GM19328 (cell line): ENCODE results near the gene CCDC61.

ENCODE experiments used
- ATAC-seq: cut with Tn5 transposase; IDR thresholded peaks from one replicate; pipeline ENCODE4 v1.9.1; 2021; ENCODE audit warnings: mild to moderate bottlenecking, moderate library complexity; ENCODE audit not compliant: unreplicated experiment

Gene CCDC61

GRCh38 chr19:45973553-45974338, 21.5 kb upstream of the CCDC61 start, which contains the start of gene NOVA2:
TSS of gene NOVA2 (minus strand) at chr19:45973865. CDS start at chr19:45973351, 514 bp downstream.
- no peak for ATAC-seq

GRCh38 chr19:45975306-45976070, 19.8 kb upstream of the CCDC61 start:
- ATAC-seq = no peak

- ATAC-seq = no peak
These were observed 19.1 kb upstream of the CCDC61 start for GRCh38 chr19:45976178-45976577.

- no peak for ATAC-seq
These were observed 17.1 kb upstream of the CCDC61 start for GRCh38 chr19:45978156-45978555.

GRCh38 chr19:45981350-45981749, 13.9 kb upstream of the CCDC61 start:
- ATAC-seq = no peak

GRCh38 chr19:45985321-45985720, 9.9 kb upstream of the CCDC61 start:
- no peak for ATAC-seq

GRCh38 chr19:45990113-45990728, 5.0 kb upstream of the CCDC61 start:
- ATAC-seq = no peak

- ATAC-seq = peak; percentile 4
These were observed 740 bp upstream of the CCDC61 start for GRCh38 chr19:45994456-45994997.

- ATAC-seq = no peak
These were observed 583 bp downstream of the CCDC61 start for GRCh38 chr19:45995715-45996385.

- no peak for ATAC-seq
These were observed 1.7 kb downstream of the CCDC61 start for GRCh38 chr19:45996933-45997332.

GRCh38 chr19:45998834-45999233, 3.6 kb downstream of the CCDC61 start:
- ATAC-seq = no peak

GRCh38 chr19:45999653-46000121, 4.4 kb downstream of the CCDC61 start:
- ATAC-seq = no peak

- no peak for ATAC-seq
These were observed 5.4 kb downstream of the CCDC61 start for GRCh38 chr19:46000491-46001246.

- no peak for ATAC-seq
These were observed 7.5 kb downstream of the CCDC61 start for GRCh38 chr19:46002678-46003275.

- ATAC-seq = no peak
These were observed 11.1 kb downstream of the CCDC61 start for GRCh38 chr19:46006411-46006810.

- ATAC-seq = no peak
These were observed 14.6 kb downstream of the CCDC61 start for GRCh38 chr19:46009530-46010510.

- ATAC-seq = no peak
These were observed 19.3 kb downstream of the CCDC61 start for GRCh38 chr19:46014534-46014933.

- ATAC-seq = no peak
These were observed 19.8 kb downstream of the CCDC61 start for GRCh38 chr19:46014941-46015686.
